KMS-11 (cell line): ENCODE data around the gene CCDC188.

Experiments used
- H2AFZ ChIP-seq: fragments of 200-600 bp; sonication (generic); 2 replicates; pipeline ENCODE4 v1.6.1; 2016; ENCODE audit warnings: antibody characterized with exemption, mixed run types, low read depth
- H3K27ac ChIP-seq: fragments of 200-600 bp; sonication (generic); 2 replicates; pipeline ENCODE4 v1.6.1; 2016; ENCODE audit warnings: mild to moderate bottlenecking, mixed run types
- H3K27me3 ChIP-seq: fragments of 200-600 bp; sonication (generic); 2 replicates; pipeline ENCODE4 v1.6.1; 2017; ENCODE audit warnings: mild to moderate bottlenecking, low read depth, mixed run types, moderate library complexity; ENCODE audit not compliant: insufficient read depth
- H3K36me3 ChIP-seq: fragments of 200-600 bp; sonication (generic); 2 replicates; pipeline ENCODE4 v1.6.1; 2017; ENCODE audit warnings: mild to moderate bottlenecking, mixed run types; ENCODE audit not compliant: insufficient read depth
- H3K4me1 ChIP-seq: fragments of 200-600 bp; sonication (generic); 2 replicates; pipeline ENCODE4 v1.6.1; 2016; ENCODE audit warnings: mild to moderate bottlenecking, low read depth, mixed run types; ENCODE audit not compliant: poor library complexity, severe bottlenecking
- H3K4me2 ChIP-seq: fragments of 200-600 bp; sonication (generic); 2 replicates; pipeline ENCODE4 v1.7.0; 2016; ENCODE audit warnings: mild to moderate bottlenecking, mixed run types
- H3K4me3 ChIP-seq: fragments of 200-600 bp; sonication (generic); IDR thresholded peaks from 2 replicates; pipeline ENCODE4 v1.6.1; 2017; ENCODE audit warnings: low read depth, low read length, mixed read lengths; ENCODE audit not compliant: insufficient read depth
- H3K79me2 ChIP-seq: fragments of 200-600 bp; sonication (generic); 2 replicates; pipeline ENCODE4 v1.6.1; 2016; ENCODE audit warnings: low read depth, mixed run types; ENCODE audit not compliant: insufficient read depth
- H3K9ac ChIP-seq: fragments of 200-600 bp; sonication (generic); 2 replicates; pipeline ENCODE4 v1.6.1; 2016; ENCODE audit warnings: mild to moderate bottlenecking, mixed run types
- H4K20me1 ChIP-seq: fragments of 200-600 bp; sonication (generic); 2 replicates; pipeline ENCODE4 v1.6.1; 2016; ENCODE audit warnings: mild to moderate bottlenecking, mixed run types; ENCODE audit not compliant: insufficient read depth
- CTCF ChIP-seq: fragments of 200-600 bp; sonication (generic); conservative IDR thresholded peaks from 2 replicates; pipeline ENCODE4 v1.6.1; 2017; ENCODE audit warnings: low read depth, mild to moderate bottlenecking, antibody characterized with exemption, low read length, moderate library complexity, mixed read lengths

Gene CCDC188

GRCh38 chr22:20156042-20156389 is 5.2 kb upstream of the CCDC188 start:
- no peak for TF ChIP-seq CTCF
- Histone ChIP-seq H3K4me3 (no peak overlapping the region), H3K4me1 (no peaks in the 10 kb centered on the region), H3K9ac (no peak overlapping the region), H4K20me1 (no peaks in the 10 kb centered on the region), H3K36me3 (no peaks in the 10 kb centered on the region), H3K4me2 (no peak overlapping the region), H2AFZ (no peak overlapping the region), H3K27ac (no peak overlapping the region), H3K79me2 (no peaks in the 10 kb centered on the region), H3K27me3 (peaks cover 52% of the 10 kb centered on the region)

- TF ChIP-seq CTCF, result no peak
- peaks cover 51% of the 10 kb centered on the region for H3K27me3 ChIP-seq
- no peak overlapping the region for H2AFZ ChIP-seq
- H3K4me2 ChIP-seq, result no peak overlapping the region
- no peak overlapping the region for H3K4me3 ChIP-seq
- H3K27ac ChIP-seq, result no peak overlapping the region
- no peaks in the 10 kb centered on the region for H3K79me2 ChIP-seq
- H3K9ac ChIP-seq, result no peak overlapping the region
- no peaks in the 10 kb centered on the region for H3K4me1 ChIP-seq
- H3K36me3 ChIP-seq, result no peaks in the 10 kb centered on the region
- no peaks in the 10 kb centered on the region for H4K20me1 ChIP-seq
Observed at GRCh38 chr22:20155330-20156041, 4.6 kb upstream of the CCDC188 start.

GRCh38 chr22:20154602-20155187 is 3.8 kb upstream of the CCDC188 start:
- TF ChIP-seq CTCF, result no peak
- Histone ChIP-seq H3K36me3 (no peaks in the 10 kb centered on the region), H3K27ac (no peak overlapping the region), H3K4me3 (no peak overlapping the region), H3K9ac (no peak overlapping the region), H2AFZ (no peak overlapping the region), H3K4me1 (no peaks in the 10 kb centered on the region), H3K27me3 (peaks cover 43% of the 10 kb centered on the region), H4K20me1 (no peaks in the 10 kb centered on the region), H3K79me2 (no peaks in the 10 kb centered on the region), H3K4me2 (no peak overlapping the region)

- H3K4me3 ChIP-seq, result no peak overlapping the region
- no peaks in the 10 kb centered on the region for H3K36me3 ChIP-seq
- no peak overlapping the region for H3K4me2 ChIP-seq
- H3K27ac ChIP-seq, result no peak overlapping the region
- H3K27me3 ChIP-seq, result peaks cover 41% of the 10 kb centered on the region
- H3K79me2 ChIP-seq, result no peaks in the 10 kb centered on the region
- no peak for TF ChIP-seq CTCF
- H3K9ac ChIP-seq, result no peak overlapping the region
- no peaks in the 10 kb centered on the region for H4K20me1 ChIP-seq
- no peaks in the 10 kb centered on the region for H3K4me1 ChIP-seq
- no peak overlapping the region for H2AFZ ChIP-seq
Observed at GRCh38 chr22:20153945-20154344, 3.1 kb upstream of the CCDC188 start.
